Neural crest cell (in vitro differentiated cells): ENCODE measurements around the gene CEACAM8. TPM values are rescaled to one million over a fixed set of nuclear protein-coding genes. Genes with fewer than 3 reads are reported as not detected.
"Not testable (repeated sequence)": the region's sequence is repeated elsewhere in the genome, so short reads cannot be mapped to it uniquely, and the experiment has no call there.

Experiments
- DNase-seq: peaks from one replicate; pipeline ENCODE4 v3.0.0; 2021; ENCODE audit warnings: low read depth, mixed read lengths, low spot score
- H3K27ac Mint-ChIP-seq: one replicate; pipeline ENCODE4 v1.8.0; 2021; ENCODE audit warnings: mild to moderate bottlenecking, mixed read lengths; ENCODE audit not compliant: unreplicated experiment
- H3K27me3 Mint-ChIP-seq: 2 replicates; pipeline ENCODE4 v1.8.0; 2021; ENCODE audit warnings: low read depth, mild to moderate bottlenecking, mixed read lengths
- H3K36me3 Mint-ChIP-seq: 2 replicates; pipeline ENCODE4 v1.8.0; 2021; ENCODE audit warnings: low read depth, mild to moderate bottlenecking, mixed read lengths
- H3K4me1 Mint-ChIP-seq: 2 replicates; pipeline ENCODE4 v1.8.0; 2021; ENCODE audit warnings: mixed read lengths
- H3K4me3 Mint-ChIP-seq: one replicate; pipeline ENCODE4 v1.8.0; 2021; ENCODE audit warnings: mild to moderate bottlenecking, mixed read lengths
- H3K9me3 Mint-ChIP-seq: 2 replicates; pipeline ENCODE4 v1.8.0; 2021; ENCODE audit warnings: mixed read lengths
- CTCF ChIP-seq: fragments of 200-600 bp; sonication (generic); conservative IDR thresholded peaks from 2 replicates; pipeline ENCODE4 v1.5.0; 2021; ENCODE audit warnings: antibody characterized with exemption, mild to moderate bottlenecking
- total RNA-seq: library from RNA; stranded (reverse); gene quantifications from 2 replicates; pipeline ENCODE4 v1.2.1, GENCODE V29; 2021

CEACAM8 gene
- total RNA-seq, 1 donor from 2014 or later: not detected

GRCh38 chr19:42628411-42629140, 33.9 kb upstream of the CEACAM8 start:
- Mint-ChIP-seq H3K27me3 (no peaks in the 10 kb centered on the region), H3K4me1 (no peaks in the 10 kb centered on the region), H3K36me3 (no peaks in the 10 kb centered on the region), H3K9me3 (peaks cover 14% of the 10 kb centered on the region), H3K27ac (no peak overlapping the region), H3K4me3 (no peak overlapping the region)
- no peak for TF ChIP-seq CTCF
- no peak for DNase-seq

DNA sequence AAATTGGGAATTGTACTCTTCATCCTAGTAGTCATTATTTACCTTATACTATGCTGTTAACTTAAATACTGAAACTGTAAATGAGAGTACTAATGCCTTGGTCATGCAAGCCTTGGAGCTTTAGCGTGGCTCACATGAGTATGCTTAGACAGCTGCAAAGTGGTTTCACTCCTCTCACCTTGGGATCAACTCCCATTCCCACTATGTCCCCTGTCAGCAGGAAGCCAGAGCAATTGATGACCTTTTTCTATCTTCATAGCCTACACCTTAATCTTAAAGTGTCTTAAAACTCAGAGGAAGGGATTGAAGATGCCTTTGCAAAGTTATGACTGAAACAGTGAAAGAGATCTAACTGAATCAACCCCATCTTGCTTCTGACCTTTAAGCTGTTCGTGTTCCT, 33.2 kb upstream of the CEACAM8 start:
- Mint-ChIP-seq H3K27ac (no peak overlapping the region), H3K4me1 (no peaks in the 10 kb centered on the region), H3K4me3 (no peak overlapping the region), H3K9me3 (peaks cover 14% of the 10 kb centered on the region), H3K36me3 (no peaks in the 10 kb centered on the region), H3K27me3 (no peaks in the 10 kb centered on the region)
- DNase-seq: no peak
- TF ChIP-seq CTCF: no peak

- H3K36me3 Mint-ChIP-seq: no peaks in the 10 kb centered on the region
- TF ChIP-seq CTCF: no peak
Observed at GRCh38 chr19:42626181-42626580, 31.5 kb upstream of the CEACAM8 start.

GRCh38 chr19:42619271-42619670, 24.5 kb upstream of the CEACAM8 start:
- Mint-ChIP-seq H3K36me3 (no peaks in the 10 kb centered on the region), H3K27me3 (peaks cover 11% of the 10 kb centered on the region), H3K9me3 (no peaks in the 10 kb centered on the region), H3K27ac (no peak overlapping the region), H3K4me3 (no peak overlapping the region), H3K4me1 (no peaks in the 10 kb centered on the region)
- DNase-seq: no peak
- TF ChIP-seq CTCF: no peak

More at GRCh38 chr19:42626181-42626580, 31.5 kb upstream of the CEACAM8 start:
- no peak overlapping the region for H3K4me3 Mint-ChIP-seq
- H3K27ac Mint-ChIP-seq: no peak overlapping the region
- DNase-seq: no peak
- peaks cover 11% of the 10 kb centered on the region for H3K9me3 Mint-ChIP-seq
- no peaks in the 10 kb centered on the region for H3K27me3 Mint-ChIP-seq
- no peaks in the 10 kb centered on the region for H3K4me1 Mint-ChIP-seq

DNA sequence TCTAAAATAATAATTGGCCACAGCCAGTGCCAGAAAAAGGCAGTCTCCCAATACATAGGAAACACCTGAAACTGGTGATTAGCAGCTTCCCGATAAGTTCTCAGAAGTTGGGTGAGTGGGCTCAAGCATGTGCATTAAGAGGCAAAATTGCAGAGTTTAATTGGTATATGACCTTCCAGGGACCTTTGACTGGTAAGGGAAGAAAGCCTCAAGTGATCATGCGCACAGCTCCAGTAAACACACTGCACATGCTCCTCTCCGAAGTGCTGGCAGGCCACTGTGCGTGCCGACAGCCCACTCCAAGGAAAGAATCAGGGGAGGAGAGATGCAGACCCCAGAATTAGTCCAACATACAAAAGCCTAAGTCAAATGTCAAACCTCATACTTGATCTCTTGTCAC, 18.9 kb upstream of the CEACAM8 start:
- Mint-ChIP-seq H3K27ac (no peak overlapping the region), H3K4me3 (no peak overlapping the region), H3K9me3 (peaks cover 3% of the 10 kb centered on the region), H3K27me3 (peaks cover 6% of the 10 kb centered on the region), H3K4me1 (no peaks in the 10 kb centered on the region), H3K36me3 (no peaks in the 10 kb centered on the region)
- DNase-seq: no peak
- no peak for TF ChIP-seq CTCF

DNA sequence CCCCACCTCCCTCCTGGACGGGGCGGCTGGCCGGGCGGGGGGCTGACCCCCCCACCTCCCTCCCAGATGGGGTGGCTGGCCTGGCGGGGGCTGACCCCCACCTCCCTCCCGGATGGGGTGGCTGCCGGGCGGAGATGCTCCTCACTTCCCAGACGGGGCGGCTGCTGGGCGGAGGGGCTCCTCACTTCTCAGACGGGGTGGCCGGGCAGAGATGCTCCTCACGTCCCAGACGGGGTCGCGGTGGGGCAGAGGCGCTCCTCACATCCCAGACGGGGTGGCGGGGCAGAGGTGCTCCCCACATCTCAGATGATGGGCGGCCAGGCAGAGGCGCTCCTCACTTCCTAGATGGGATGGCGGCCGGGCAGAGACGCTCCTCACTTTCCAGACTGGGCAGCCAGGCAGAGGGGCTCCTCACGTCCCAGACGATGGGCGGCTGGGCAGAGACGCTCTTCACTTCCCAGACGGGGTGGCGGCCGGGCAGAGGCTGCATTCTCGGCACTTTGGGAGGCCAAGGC, 15.7 kb upstream of the CEACAM8 start:
- not testable (repeated sequence) for H3K36me3 Mint-ChIP-seq, H3K4me3 Mint-ChIP-seq

More for the DNA sequence above, 15.7 kb upstream of the CEACAM8 start:
- H3K4me1 Mint-ChIP-seq, H3K9me3 Mint-ChIP-seq, DNase-seq, H3K27ac Mint-ChIP-seq: not testable (repeated sequence)
- H3K27me3 Mint-ChIP-seq: peaks cover 21% of the 10 kb centered on the region
